Stimulated activated CD4-positive, alpha-beta T cell treated with anti-CD3 and anti-CD28 coated beads, Interleukin-4, amount 100 ng/mL, for 4 hours (primary cell): ENCODE measurements around the gene IQSEC3.
"Not testable (repeated sequence)": the region's sequence is repeated elsewhere in the genome, so short reads cannot be mapped to it uniquely, and the experiment has no call there.

Experiments used
- DNase-seq, 2 experiments: peaks; one replicate each; pipeline ENCODE4 v3.0.0-alpha.2; 2020

Gene IQSEC3

GRCh38 chr12:205026-205425, 138.5 kb downstream of the IQSEC3 start:
- DNase-seq: no peak

GRCh38 chr12:206746-207440, 140.3 kb downstream of the IQSEC3 start:
- DNase-seq: no peak

- DNase-seq: no peak
These were observed 141.2 kb downstream of the IQSEC3 start for GRCh38 chr12:207804-208203.

GRCh38 chr12:208813-209212, 142.2 kb downstream of the IQSEC3 start:
- no peak for DNase-seq

GRCh38 chr12:209246-209645, 142.7 kb downstream of the IQSEC3 start:
- DNase-seq: no peak

GRCh38 chr12:209851-210250, 143.3 kb downstream of the IQSEC3 start:
- DNase-seq: no peak

GRCh38 chr12:210277-211141, 143.9 kb downstream of the IQSEC3 start:
- DNase-seq: no peak

- DNase-seq: no peak
These were observed 144.5 kb downstream of the IQSEC3 start for GRCh38 chr12:211142-211465.

- no peak for DNase-seq
These were observed 145.3 kb downstream of the IQSEC3 start for GRCh38 chr12:211639-212414.

GRCh38 chr12:212415-212714, 145.8 kb downstream of the IQSEC3 start:
- DNase-seq: no peak

GRCh38 chr12:212715-213526, 146.4 kb downstream of the IQSEC3 start:
- no peak for DNase-seq

- DNase-seq: no peak
These were observed 147.0 kb downstream of the IQSEC3 start for GRCh38 chr12:213527-213932.

- DNase-seq: no peak
These were observed 147.6 kb downstream of the IQSEC3 start, which contains the start of gene SLC6A12 for GRCh38 chr12:214003-214741. Gene SLC6A12 (minus strand): TSS chr12:214157. CDS start chr12:209986, 4,171 bp downstream.

GRCh38 chr12:215116-215515, 148.5 kb downstream of the IQSEC3 start:
- no peak for DNase-seq

GRCh38 chr12:217029-217428, 150.5 kb downstream of the IQSEC3 start:
- DNase-seq: not testable (repeated sequence)

GRCh38 chr12:218221-218620, 151.7 kb downstream of the IQSEC3 start:
- no peak for DNase-seq

- DNase-seq: no peak
These were observed 152.4 kb downstream of the IQSEC3 start for GRCh38 chr12:218728-219590.

- peak; percentile 3 to 25 for DNase-seq
These were observed 153.4 kb downstream of the IQSEC3 start for GRCh38 chr12:219891-220352.

GRCh38 chr12:220491-220890, 153.9 kb downstream of the IQSEC3 start:
- DNase-seq: no peak

- no peak for DNase-seq
These were observed 154.5 kb downstream of the IQSEC3 start for GRCh38 chr12:220946-221550.
